MM.1S (cell line): ENCODE measurements around the gene SLC9A4.

ENCODE experiments used
- DNase-seq: peaks from one replicate; pipeline ENCODE4 v3.0.0-alpha.2; 2015
- H2AFZ ChIP-seq: fragments of 300-600 bp; sonication (generic); 2 replicates; pipeline ENCODE4 v1.6.0; 2016; ENCODE audit warnings: antibody characterized with exemption, low read length
- H3F3A ChIP-seq: fragments of 300-600 bp; sonication (generic); 2 replicates; pipeline ENCODE4 v1.6.1; 2016; ENCODE audit warnings: mild to moderate bottlenecking, antibody characterized with exemption, low read length, moderate library complexity, mixed read lengths; ENCODE audit not compliant: insufficient read depth
- H3K27ac ChIP-seq: fragments of 300-600 bp; sonication (generic); 2 replicates; pipeline ENCODE4 v1.5.1; 2016; ENCODE audit warnings: mild to moderate bottlenecking, low read length
- H3K27me3 ChIP-seq: fragments of 300-600 bp; sonication (generic); replicated peaks from 2 replicates; pipeline ENCODE4 v1.6.0; 2016; ENCODE audit warnings: low read length; ENCODE audit not compliant: insufficient read depth
- H3K36me3 ChIP-seq: fragments of 300-600 bp; sonication (generic); replicated peaks from 2 replicates; pipeline ENCODE4 v1.6.1; 2016; ENCODE audit warnings: mild to moderate bottlenecking, low read length, mixed read lengths; ENCODE audit not compliant: insufficient read depth
- H3K4me1 ChIP-seq: fragments of 300-600 bp; sonication (generic); 2 replicates; pipeline ENCODE4 v1.6.1; 2016; ENCODE audit warnings: low read length, mixed read lengths
- H3K4me2 ChIP-seq: fragments of 300-600 bp; sonication (generic); 2 replicates; pipeline ENCODE4 v1.6.0; 2016; ENCODE audit warnings: low read depth, low read length
- H3K4me3 ChIP-seq: fragments of 300-600 bp; sonication (generic); 2 replicates; pipeline ENCODE4 v1.5.1; 2016; ENCODE audit warnings: low read length, mixed read lengths
- H3K79me2 ChIP-seq: fragments of 300-600 bp; sonication (generic); 2 replicates; pipeline ENCODE4 v1.6.1; 2016; ENCODE audit warnings: mixed run types, low read length, mixed read lengths
- H3K9ac ChIP-seq: fragments of 300-600 bp; sonication (generic); 2 replicates; pipeline ENCODE4 v1.6.1; 2016; ENCODE audit warnings: low read length, mixed read lengths
- H3K9me2 ChIP-seq: fragments of 300-600 bp; sonication (generic); replicated peaks from 2 replicates; pipeline ENCODE4 v1.6.1; 2016; ENCODE audit warnings: mild to moderate bottlenecking, low read length, mixed read lengths; ENCODE audit not compliant: insufficient read depth
- H3K9me3 ChIP-seq: fragments of 300-600 bp; sonication (generic); replicated peaks from 2 replicates; pipeline ENCODE4 v1.6.1; 2016; ENCODE audit warnings: mild to moderate bottlenecking, low read length, mixed read lengths; ENCODE audit not compliant: insufficient read depth
- H4K20me1 ChIP-seq: fragments of 300-600 bp; sonication (generic); 2 replicates; pipeline ENCODE4 v1.6.1; 2016; ENCODE audit warnings: mild to moderate bottlenecking, low read length, moderate library complexity, mixed read lengths; ENCODE audit not compliant: insufficient read depth
- CTCF ChIP-seq: fragments of 300-600 bp; sonication (generic); IDR thresholded peaks from 2 replicates; pipeline ENCODE4 v1.5.1; 2016; ENCODE audit warnings: antibody characterized with exemption, low read length, mixed read lengths
- EZH2 ChIP-seq: fragments of 300-600 bp; sonication (generic); optimal IDR thresholded peaks from 2 replicates; pipeline ENCODE3; 2017; ENCODE audit warnings: low read depth, mild to moderate bottlenecking, antibody characterized with exemption, low read length, mixed read lengths
- EZH2phosphoT487 ChIP-seq: fragments of 300-600 bp; sonication (generic); IDR thresholded peaks from 2 replicates; pipeline ENCODE4 v1.6.1; 2018; ENCODE audit warnings: antibody characterized with exemption, low read length

Gene SLC9A4

GRCh38 chr2:102550151-102550550 is 77.1 kb downstream of the SLC9A4 start:
- Histone ChIP-seq H3K36me3 (no peaks in the 10 kb centered on the region), H3K27me3 (no peaks in the 10 kb centered on the region), H3K9me2 (no peaks in the 10 kb centered on the region), H3K9ac (no peak overlapping the region), H3K4me3 (no peak overlapping the region), H4K20me1 (no peaks in the 10 kb centered on the region), H3K4me1 (no peaks in the 10 kb centered on the region), H3K79me2 (no peaks in the 10 kb centered on the region), H3F3A (no peaks in the 10 kb centered on the region), H3K4me2 (no peak overlapping the region), H2AFZ (no peak overlapping the region), H3K9me3 (no peaks in the 10 kb centered on the region), H3K27ac (no peak overlapping the region)
- TF ChIP-seq EZH2phosphoT487: no peak
- no peak for TF ChIP-seq CTCF
- no peak for TF ChIP-seq EZH2
- DNase-seq: no peak

GRCh38 chr2:102551329-102552096 is 78.5 kb downstream of the SLC9A4 start:
- H2AFZ ChIP-seq: no peak overlapping the region
- no peaks in the 10 kb centered on the region for H3K79me2 ChIP-seq
- no peak overlapping the region for H3K4me3 ChIP-seq
- H3K9ac ChIP-seq: no peak overlapping the region
- TF ChIP-seq EZH2 (no peak), EZH2phosphoT487 (no peak), CTCF (no peak)
- H3K9me3 ChIP-seq: no peaks in the 10 kb centered on the region
- H3K4me1 ChIP-seq: no peaks in the 10 kb centered on the region
- H3K27me3 ChIP-seq: no peaks in the 10 kb centered on the region
- DNase-seq: no peak
- H3K9me2 ChIP-seq: no peaks in the 10 kb centered on the region
- no peaks in the 10 kb centered on the region for H3F3A ChIP-seq
- H3K36me3 ChIP-seq: no peaks in the 10 kb centered on the region
- H4K20me1 ChIP-seq: no peaks in the 10 kb centered on the region
- no peak overlapping the region for H3K27ac ChIP-seq
- no peak overlapping the region for H3K4me2 ChIP-seq

GRCh38 chr2:102553601-102554000 is 80.6 kb downstream of the SLC9A4 start:
- no peak overlapping the region for H3K4me3 ChIP-seq
- no peaks in the 10 kb centered on the region for H3K36me3 ChIP-seq

More at GRCh38 chr2:102553601-102554000, 80.6 kb downstream of the SLC9A4 start:
- no peaks in the 10 kb centered on the region for H3K9me3 ChIP-seq
- no peak for DNase-seq
- no peaks in the 10 kb centered on the region for H4K20me1 ChIP-seq
- no peak overlapping the region for H3K27ac ChIP-seq
- TF ChIP-seq EZH2phosphoT487: no peak
- TF ChIP-seq CTCF: no peak
- no peak for TF ChIP-seq EZH2
- no peak overlapping the region for H3K9ac ChIP-seq
- H3K9me2 ChIP-seq: no peaks in the 10 kb centered on the region
- no peaks in the 10 kb centered on the region for H3K79me2 ChIP-seq
- H3K4me2 ChIP-seq: no peak overlapping the region
- no peaks in the 10 kb centered on the region for H3K27me3 ChIP-seq
- no peaks in the 10 kb centered on the region for H3F3A ChIP-seq
- no peaks in the 10 kb centered on the region for H3K4me1 ChIP-seq
- H2AFZ ChIP-seq: no peak overlapping the region
